Stimulated activated CD4-positive, alpha-beta T cell treated with anti-CD3 and anti-CD28 coated beads, Interleukin-1b, Interleukin-23, amount 100 ng/mL, for 4 hours (primary cell): Measurements from ENCODE around the gene SSBP3.

ENCODE experiments used
- DNase-seq, 2 donors: peaks; one replicate each; pipeline ENCODE4 v3.0.0-alpha.2; 2020; ENCODE audit warnings: low read depth in 2 of 2

SSBP3 gene

GRCh38 chr1:54266908-54267307 is 139.3 kb downstream of the SSBP3 start:
- DNase-seq: no peak

GRCh38 chr1:54266195-54266594 is 140.0 kb downstream of the SSBP3 start:
- DNase-seq: no peak

- DNase-seq: no peak
Observed at GRCh38 chr1:54265659-54266058, 140.5 kb downstream of the SSBP3 start.

GRCh38 chr1:54265126-54265525 is 141.1 kb downstream of the SSBP3 start:
- DNase-seq: no peak

GRCh38 chr1:54263601-54264226 is 142.5 kb downstream of the SSBP3 start:
- DNase-seq: no peak

GRCh38 chr1:54262244-54262643 is 143.9 kb downstream of the SSBP3 start:
- no peak for DNase-seq

GRCh38 chr1:54260810-54261209 is 145.4 kb downstream of the SSBP3 start:
- DNase-seq: no peak

GRCh38 chr1:54259546-54260140 is 146.6 kb downstream of the SSBP3 start:
- DNase-seq: no peak

- DNase-seq: no peak
Observed at GRCh38 chr1:54257876-54258275, 148.3 kb downstream of the SSBP3 start.

GRCh38 chr1:54257346-54257620 is 148.9 kb downstream of the SSBP3 start:
- DNase-seq: no peak

GRCh38 chr1:54256522-54257345 is 149.5 kb downstream of the SSBP3 start:
- no peak for DNase-seq

- no peak for DNase-seq
Observed at GRCh38 chr1:54255026-54255702, 151.0 kb downstream of the SSBP3 start.

GRCh38 chr1:54254055-54254454 is 152.1 kb downstream of the SSBP3 start:
- no peak for DNase-seq

GRCh38 chr1:54253480-54253879 is 152.7 kb downstream of the SSBP3 start:
- DNase-seq: no peak

GRCh38 chr1:54252371-54252936 is 153.7 kb downstream of the SSBP3 start:
- DNase-seq: no peak

- no peak for DNase-seq
Observed at GRCh38 chr1:54250670-54251069, 155.5 kb downstream of the SSBP3 start.

GRCh38 chr1:54249819-54250435 is 156.3 kb downstream of the SSBP3 start:
- DNase-seq: no peak

- DNase-seq: no peak
Observed at GRCh38 chr1:54248966-54249365, 157.2 kb downstream of the SSBP3 start.

- no peak for DNase-seq
Observed at GRCh38 chr1:54247863-54248515, 158.2 kb downstream of the SSBP3 start.

- no peak for DNase-seq
Observed at GRCh38 chr1:54246116-54246721, 160.0 kb downstream of the SSBP3 start.

- DNase-seq: no peak
Observed at GRCh38 chr1:54245501-54245900, 160.7 kb downstream of the SSBP3 start.
